Colonic mucosa (tissue), 4 donors: Measurements from ENCODE around the gene BARHL1. TPM values are rescaled to one million over a fixed set of nuclear protein-coding genes. Genes with fewer than 3 reads are reported as not detected.
"Not testable (repeated sequence)": the region's sequence is repeated elsewhere in the genome, so short reads cannot be mapped to it uniquely, and the experiment has no call there.

Experiments
- DNase-seq: peaks from one replicate; pipeline ENCODE4 v3.0.0-alpha.2; 2020
- H3K27ac ChIP-seq: fragments of 200-600 bp; one replicate; pipeline ENCODE4 v1.8.0; 2021
- H3K27me3 ChIP-seq: fragments of 200-600 bp; one replicate; pipeline ENCODE4 v1.8.0; 2021
- H3K36me3 ChIP-seq: fragments of 200-600 bp; one replicate; pipeline ENCODE4 v1.8.0; 2021
- H3K4me1 ChIP-seq: fragments of 200-600 bp; one replicate; pipeline ENCODE4 v1.8.0; 2021; ENCODE audit warnings: mild to moderate bottlenecking
- H3K4me3 ChIP-seq: fragments of 200-600 bp; one replicate; pipeline ENCODE4 v1.8.0; 2021
- H3K9ac ChIP-seq, 2 donors: one replicate each; pipeline ENCODE4 v1.7.0; 2013; ENCODE audit warnings: control low read depth in 2 of 2, low read depth in 2 of 2, low read length in 2 of 2
- H3K9me3 ChIP-seq: fragments of 200-600 bp; one replicate; pipeline ENCODE4 v1.8.0; 2021
- CTCF ChIP-seq: fragments of 200-600 bp; IDR thresholded peaks from one replicate; pipeline ENCODE4 v1.8.0; 2022; ENCODE audit warnings: antibody characterized with exemption, mild to moderate bottlenecking
- intact Hi-C: fragments of 100-400 bp; cut with DNase I; formaldehyde crosslinking; loops from one replicate; pipeline ENCODE4 v1.14.1; 2022
- total RNA-seq, 2 donors: library from RNA; stranded (reverse); fragmentation: NEBNext Ultra II Directional in 1 of 2; extraction: Animal tissue kit (Norgen Biotek cat#: 25700) in 1 of 2; gene quantifications; one replicate each; pipeline ENCODE4 v1.2.1, GENCODE V29; 2021
- donor health status: healthy.
- donor health status: DM: no; HTN: no; CAD: no.
- donor health status: DM: no; HTN: no; CAD: no.

The BARHL1 gene
- total RNA-seq, 2 donors from 2014 or later, result not detected

DNA sequence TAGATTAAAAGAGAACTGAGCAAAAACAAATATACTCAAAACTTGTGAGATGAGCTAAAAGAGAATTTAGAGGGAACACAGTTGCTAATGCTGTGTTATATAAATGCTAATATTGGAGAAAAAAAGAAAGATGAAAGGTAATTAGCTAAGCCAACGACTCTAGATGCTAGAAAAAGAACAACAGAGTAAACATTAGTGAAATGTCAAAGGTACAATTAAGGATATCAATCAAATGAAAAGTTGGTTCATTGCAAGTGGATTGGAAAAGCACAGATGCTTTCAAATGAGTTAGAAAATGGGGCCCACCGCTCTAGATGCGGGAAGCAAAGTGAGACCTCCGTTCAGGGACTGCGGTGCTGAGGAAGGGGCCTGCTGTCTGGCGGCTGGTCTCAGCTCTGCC, 17.9 kb upstream of the BARHL1 start:
- no peak overlapping the region for H3K9ac ChIP-seq
- no peak for TF ChIP-seq CTCF
- no peaks in the 10 kb centered on the region for H3K36me3 ChIP-seq
- H3K9me3 ChIP-seq, result no peaks in the 10 kb centered on the region
- no peak overlapping the region for H3K4me3 ChIP-seq
- intact Hi-C loops, result no loop called here
- H3K4me1 ChIP-seq, result no peaks in the 10 kb centered on the region
- no peak overlapping the region for H3K27ac ChIP-seq
- DNase-seq, result no peak
- no peaks in the 10 kb centered on the region for H3K27me3 ChIP-seq

- H3K27me3 ChIP-seq, H3K36me3 ChIP-seq, H3K27ac ChIP-seq, H3K4me3 ChIP-seq, H3K4me1 ChIP-seq, H3K9ac ChIP-seq, H3K9me3 ChIP-seq, DNase-seq, intact Hi-C loops: not testable (repeated sequence)
These were observed 13.6 kb upstream of the BARHL1 start for GRCh38 chr9:132568787-132569186.

- intact Hi-C loops, result no loop called here
- no peaks in the 10 kb centered on the region for H3K9me3 ChIP-seq
- TF ChIP-seq CTCF, result no peak
- H3K36me3 ChIP-seq, result no peaks in the 10 kb centered on the region
- no peak for DNase-seq
- no peak overlapping the region for H3K9ac ChIP-seq
- H3K27me3 ChIP-seq, result peaks cover 15% of the 10 kb centered on the region
- no peaks in the 10 kb centered on the region for H3K4me1 ChIP-seq
- no peak overlapping the region for H3K4me3 ChIP-seq
- no peak overlapping the region for H3K27ac ChIP-seq
These were observed 10.4 kb upstream of the BARHL1 start for GRCh38 chr9:132571806-132572600.

- no peak overlapping the region for H3K4me3 ChIP-seq
- no peaks in the 10 kb centered on the region for H3K4me1 ChIP-seq
- H3K27ac ChIP-seq, result no peak overlapping the region
- intact Hi-C loops, result no loop called here
- no peak overlapping the region for H3K9ac ChIP-seq
- DNase-seq, result no peak
- H3K36me3 ChIP-seq, result no peaks in the 10 kb centered on the region
- H3K27me3 ChIP-seq, result peaks cover 20% of the 10 kb centered on the region
- no peaks in the 10 kb centered on the region for H3K9me3 ChIP-seq
- no peak for TF ChIP-seq CTCF
These were observed 9.5 kb upstream of the BARHL1 start for GRCh38 chr9:132572921-132573320.

DNA sequence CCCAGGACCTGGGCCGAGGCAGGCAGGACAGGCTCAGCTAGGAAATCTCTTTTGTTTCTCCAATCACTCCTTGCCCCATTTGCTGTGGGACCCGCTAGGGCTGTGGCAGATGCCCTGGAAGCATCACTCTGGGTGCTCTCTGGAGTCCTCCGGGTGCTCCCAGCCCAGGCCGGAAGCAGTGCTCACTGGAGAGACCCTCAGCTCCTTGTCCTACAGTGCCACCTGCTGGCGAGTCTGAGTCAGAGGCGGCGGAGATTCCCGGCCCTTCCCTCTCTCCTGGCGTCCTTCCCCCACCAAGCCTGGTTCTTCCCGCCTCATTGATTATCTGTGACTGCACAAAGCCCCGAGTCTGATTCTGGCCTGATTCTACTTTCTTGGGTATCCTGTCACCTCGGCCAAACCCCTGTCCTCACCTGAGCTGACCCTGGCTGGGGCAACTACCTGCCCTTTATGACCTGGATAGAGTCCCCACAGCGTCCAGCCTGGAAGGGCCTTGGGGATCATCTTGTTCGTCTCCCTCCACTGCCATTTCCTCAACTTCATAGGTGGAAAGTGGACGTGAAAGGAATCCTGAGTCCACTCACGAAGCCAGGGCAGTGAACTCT, 7.3 kb upstream of the BARHL1 start:
- Histone ChIP-seq H3K27me3 (peaks cover 42% of the 10 kb centered on the region), H3K4me1 (no peaks in the 10 kb centered on the region), H3K9ac (no peak overlapping the region), H3K9me3 (no peaks in the 10 kb centered on the region), H3K36me3 (no peaks in the 10 kb centered on the region), H3K4me3 (no peak overlapping the region), H3K27ac (no peak overlapping the region)
- peak; percentile 70 for DNase-seq
- intact Hi-C loops, result loop anchor here (2.0 to 5.0 kb wide), 2 partner anchors 66 to 163 kb away; partner anchors contain the start of gene CFAP77
- peak; percentile 77 for TF ChIP-seq CTCF

GRCh38 chr9:132575811-132576210, 6.6 kb upstream of the BARHL1 start:
- H3K9me3 ChIP-seq, result no peaks in the 10 kb centered on the region
- TF ChIP-seq CTCF, result no peak
- H3K36me3 ChIP-seq, result no peaks in the 10 kb centered on the region
- H3K4me3 ChIP-seq, result no peak overlapping the region
- peaks cover 49% of the 10 kb centered on the region for H3K27me3 ChIP-seq
- no peaks in the 10 kb centered on the region for H3K4me1 ChIP-seq
- no peak overlapping the region for H3K27ac ChIP-seq
- H3K9ac ChIP-seq, result no peak overlapping the region
- no peak for DNase-seq
- intact Hi-C loops, result loop anchor here (2.0 to 5.0 kb wide), 2 partner anchors 67 to 164 kb away; partner anchors contain the start of gene CFAP77
